Activated CD8-positive, alpha-beta memory T cell treated with anti-CD3 and anti-CD28 coated beads for 48 hours (primary cell): Measurements from ENCODE around the gene IGF1R.

Experiments used
- DNase-seq, 3 experiments: peaks; one replicate each; pipeline ENCODE4 v3.0.0-alpha.2; 2020; ENCODE audit warnings: low read depth in 2 of 3, low spot score in 2 of 3

Gene IGF1R

DNA sequence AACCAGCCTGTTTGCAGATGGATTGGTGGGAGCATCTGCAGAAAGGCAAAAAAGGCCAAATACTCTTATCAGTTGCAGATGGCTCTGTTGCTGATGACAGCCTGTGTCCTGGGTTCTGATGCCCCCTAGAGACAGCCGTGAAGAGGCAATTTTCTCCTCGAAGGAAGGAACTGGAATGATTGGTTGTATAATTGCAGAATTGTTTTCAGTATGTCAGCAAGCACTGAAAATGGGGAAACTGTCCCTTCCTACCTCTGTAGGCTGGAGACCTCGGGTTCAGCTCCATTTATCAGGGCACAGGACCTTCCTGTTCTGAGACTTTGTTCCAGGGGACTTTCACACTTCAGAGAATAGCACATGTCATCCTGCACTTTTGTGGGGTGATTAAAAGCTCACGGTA is 256.2 kb downstream of the IGF1R start:
- DNase-seq = no peak

DNA sequence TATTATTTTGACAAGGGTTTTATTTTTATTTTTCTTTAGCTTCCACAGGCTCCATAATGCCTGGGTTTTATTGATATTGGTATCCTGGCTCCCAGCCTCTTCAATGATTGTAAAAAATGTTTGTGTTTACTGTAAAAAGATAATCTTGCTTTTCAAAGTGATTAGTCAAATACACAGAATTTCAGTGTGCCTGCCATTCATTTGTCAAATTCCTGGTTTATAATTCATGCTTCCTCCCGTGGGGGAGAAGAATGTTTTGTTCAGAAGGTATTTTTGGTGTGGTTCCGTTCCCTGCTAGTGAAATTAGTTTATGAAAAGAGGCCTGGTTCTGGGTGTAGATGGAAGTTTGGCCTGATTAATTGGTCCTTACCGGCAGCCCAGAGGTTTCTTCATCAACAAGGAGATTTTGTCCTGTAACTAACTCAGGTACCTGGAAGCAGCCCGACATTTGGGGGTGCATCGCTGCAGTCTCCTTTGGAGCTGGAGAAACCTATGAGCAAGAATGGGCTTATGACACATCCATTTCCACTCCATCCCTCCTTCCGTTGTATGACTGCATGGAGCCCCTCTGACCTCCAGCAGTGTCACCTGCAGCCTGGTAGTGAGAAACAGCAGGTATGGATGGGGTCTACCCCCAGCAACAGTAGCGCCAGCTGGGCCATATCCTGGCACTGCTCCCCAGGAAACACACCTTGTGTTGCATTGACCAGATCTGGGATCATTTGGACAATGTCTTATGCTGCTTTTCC is 257.8 kb downstream of the IGF1R start:
- DNase-seq = no peak

DNA sequence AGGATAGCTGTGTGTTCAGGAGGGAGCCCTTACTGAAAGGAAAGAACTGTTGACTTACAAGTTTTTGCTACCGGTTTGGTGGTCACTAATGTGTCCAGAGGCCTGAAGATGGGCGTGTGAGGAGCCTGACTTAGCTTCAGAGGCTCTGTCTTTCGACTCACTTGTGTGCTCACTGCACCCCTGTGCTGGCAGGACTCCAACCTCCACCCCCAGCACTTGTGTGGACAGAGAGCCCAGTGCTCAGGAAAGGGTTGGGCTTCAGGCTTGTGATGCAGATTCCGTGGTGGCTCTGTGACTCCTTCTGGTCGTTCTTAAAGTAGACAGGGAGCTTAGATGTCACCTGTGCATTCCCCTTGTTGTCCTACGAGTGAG is 258.4 kb downstream of the IGF1R start:
- no peak for DNase-seq

DNA sequence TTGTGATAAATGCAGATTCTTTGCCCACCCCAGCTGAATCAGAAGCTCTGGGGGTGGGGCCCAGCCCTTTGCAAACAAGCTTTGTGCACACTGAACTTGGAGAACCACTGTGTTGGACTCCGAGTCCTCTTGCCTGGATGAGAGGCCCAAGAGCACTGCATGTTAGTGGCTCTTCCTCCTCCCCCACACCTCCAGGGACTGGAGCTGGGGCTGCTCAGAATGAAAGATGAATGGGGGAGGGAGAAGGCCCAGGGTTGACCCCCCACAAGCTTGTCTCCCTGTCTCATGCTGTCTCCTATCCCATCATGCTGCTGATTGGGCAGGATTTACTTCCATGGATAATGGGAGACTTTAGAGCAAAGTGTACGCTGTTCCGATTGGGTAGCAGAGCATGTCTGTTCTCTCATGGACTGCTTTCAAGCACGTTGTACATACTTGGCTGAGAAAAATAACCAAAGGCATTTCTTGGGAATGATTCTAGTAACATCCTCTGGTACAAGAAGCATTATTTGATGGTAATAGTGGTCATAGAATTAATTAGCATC is 259.7 kb downstream of the IGF1R start:
- DNase-seq = no peak

DNA sequence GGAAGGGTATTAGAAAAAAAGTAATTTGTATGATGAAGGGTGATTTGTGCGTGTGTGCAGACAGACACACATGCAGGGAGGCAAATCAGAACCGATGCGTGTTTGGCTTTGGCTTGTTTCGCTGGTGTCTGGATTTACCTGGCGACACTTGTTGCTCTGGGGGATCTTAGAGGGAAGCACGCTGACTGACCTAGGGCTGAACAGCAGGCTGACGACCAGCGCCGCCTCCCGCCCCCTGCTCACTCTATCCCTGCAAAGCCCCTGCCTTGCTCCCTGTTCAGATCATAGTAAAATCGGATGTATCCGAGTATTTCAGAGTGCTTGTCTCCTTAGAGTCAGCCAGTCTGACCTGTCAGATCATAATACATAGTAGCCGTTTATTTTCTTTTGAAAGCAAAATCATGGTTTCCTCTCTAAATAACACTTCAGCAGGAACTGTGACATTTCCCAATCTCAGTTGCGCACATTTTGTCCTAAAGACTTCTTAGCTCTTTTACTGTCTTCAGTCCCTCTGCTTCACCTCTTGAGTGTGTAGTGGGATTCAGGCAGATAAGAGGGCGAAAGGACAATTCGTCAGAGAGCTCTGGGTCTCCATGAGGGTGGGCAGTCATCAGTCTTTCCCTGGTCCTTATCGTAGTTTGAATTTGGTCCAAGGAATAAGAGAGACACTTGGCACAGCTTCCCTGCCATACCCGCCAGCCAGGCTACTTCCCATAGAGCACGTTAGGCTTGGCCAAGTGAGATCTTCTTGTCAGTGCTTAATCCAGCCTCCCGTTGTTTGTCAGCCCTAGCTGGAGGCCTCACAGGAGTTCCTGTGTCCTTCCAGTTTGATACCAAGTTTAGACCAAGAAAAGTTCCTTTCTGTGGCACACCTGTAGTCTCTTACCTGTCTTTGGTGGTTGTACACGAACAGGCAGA is 261.9 kb downstream of the IGF1R start:
- no peak for DNase-seq

DNA sequence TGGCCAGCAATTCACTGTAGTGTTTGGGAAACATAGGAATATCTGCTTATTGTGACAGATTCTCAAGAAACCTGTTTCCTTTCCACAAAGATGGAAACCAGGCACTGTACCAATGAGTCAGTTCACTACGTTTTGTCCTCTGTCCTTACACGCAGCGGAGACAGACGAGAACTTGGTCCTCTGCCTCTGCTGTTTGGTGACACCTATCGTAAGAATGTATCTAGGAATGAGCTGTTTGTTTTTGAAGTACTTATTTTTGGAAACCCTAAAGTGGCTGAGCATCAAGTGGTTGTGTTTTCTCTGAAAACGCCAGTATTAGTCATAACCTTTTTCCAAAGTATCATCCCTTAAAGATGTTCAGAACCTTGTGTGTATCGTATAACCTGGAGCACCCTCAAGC is 266.3 kb downstream of the IGF1R start:
- DNase-seq = no peak

DNA sequence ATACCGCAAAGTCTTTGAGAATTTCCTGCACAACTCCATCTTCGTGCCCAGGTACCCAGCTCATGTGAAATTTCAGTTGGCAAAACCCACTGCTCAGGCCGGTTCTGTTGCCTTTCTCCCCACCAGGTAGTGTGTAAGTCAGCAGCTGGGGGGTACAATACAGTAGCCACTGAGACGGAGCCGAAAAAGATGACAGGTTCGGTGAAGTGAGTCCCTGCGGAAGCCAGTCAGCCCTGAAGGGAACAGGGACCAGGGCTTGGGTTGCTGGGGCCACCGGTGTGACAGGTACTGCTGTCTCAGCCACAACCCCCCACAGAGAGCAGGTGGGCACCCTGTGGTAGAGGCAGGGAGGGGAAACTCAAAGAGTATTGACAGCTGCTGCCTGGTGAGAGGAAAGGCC is 268.5 kb downstream of the IGF1R start:
- no peak for DNase-seq

DNA sequence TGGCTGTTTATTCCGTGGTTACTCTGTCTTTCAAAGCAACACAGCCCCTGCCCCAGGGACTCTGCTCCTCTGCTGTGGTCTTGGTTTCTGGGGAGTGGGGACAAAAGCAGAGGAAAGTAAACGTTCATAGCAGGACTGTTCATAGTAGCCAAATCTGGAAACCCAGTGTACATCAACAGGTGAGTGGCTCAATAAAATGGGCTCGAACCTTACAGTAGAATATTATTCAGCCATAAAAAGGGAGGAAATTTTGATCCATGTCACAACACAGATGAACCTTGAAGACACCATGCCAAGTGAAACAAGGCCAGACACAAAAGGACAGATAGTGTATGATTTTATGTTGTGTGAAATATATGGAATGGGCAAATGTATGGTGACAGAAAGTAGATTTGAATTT is 269.1 kb downstream of the IGF1R start:
- no peak for DNase-seq

DNA sequence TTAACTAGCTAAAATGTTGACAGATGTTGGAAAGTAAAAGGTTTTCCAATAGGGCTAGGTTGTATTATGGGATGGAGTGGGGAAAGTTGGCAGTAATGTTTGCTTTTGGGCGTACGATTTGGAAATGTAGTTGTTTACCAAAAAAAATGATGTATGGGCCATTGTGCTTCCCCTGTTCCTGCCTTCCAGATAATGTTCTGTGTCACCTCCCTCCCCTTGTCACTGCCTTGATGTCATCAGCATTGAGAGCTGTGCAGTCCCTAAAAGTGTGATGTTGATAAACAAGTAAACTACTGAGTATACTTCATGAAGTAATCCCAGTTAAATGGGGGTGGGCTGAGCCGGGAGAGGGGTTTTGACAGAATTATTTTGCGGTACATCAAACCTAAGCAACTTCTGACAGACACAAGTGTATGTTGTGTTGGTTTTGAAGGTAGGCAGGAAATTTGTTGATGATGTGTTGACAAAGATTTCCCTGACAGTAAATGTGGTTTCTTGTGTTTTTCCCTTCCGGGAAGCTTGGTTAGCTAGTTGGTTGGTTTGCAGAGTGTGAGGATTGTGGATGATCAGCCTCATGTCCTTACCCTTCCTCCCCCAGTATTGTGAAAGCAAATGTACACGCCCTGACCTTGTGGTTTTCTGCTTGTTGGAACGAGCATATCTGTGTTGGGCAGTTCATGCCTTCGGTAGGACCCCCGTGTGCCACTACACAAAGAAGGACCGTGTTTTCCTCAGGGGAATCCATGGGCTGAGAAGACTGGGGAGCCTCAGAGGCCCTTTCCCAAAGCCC is 271.9 kb downstream of the IGF1R start:
- no peak for DNase-seq

DNA sequence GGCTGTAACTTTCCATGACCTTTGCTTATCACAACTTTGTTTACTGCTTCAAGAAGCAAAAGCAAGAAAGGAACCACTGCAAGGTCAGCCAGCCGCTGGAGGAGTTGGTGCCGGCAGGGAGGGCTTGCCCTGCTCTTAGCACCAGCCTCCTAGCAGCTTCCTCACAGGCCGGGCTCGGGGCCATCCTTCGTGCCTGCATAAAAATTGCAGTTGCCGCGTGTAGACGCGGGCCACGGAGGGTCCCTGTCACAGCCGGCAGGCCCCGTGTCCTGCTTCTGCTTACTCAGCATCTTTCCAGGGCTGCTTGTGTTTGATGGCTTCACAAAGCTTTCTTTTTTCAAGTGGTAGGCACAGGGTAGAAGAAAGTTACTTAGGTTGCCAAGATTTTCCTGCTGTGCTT is 274.8 kb downstream of the IGF1R start:
- no peak for DNase-seq

DNA sequence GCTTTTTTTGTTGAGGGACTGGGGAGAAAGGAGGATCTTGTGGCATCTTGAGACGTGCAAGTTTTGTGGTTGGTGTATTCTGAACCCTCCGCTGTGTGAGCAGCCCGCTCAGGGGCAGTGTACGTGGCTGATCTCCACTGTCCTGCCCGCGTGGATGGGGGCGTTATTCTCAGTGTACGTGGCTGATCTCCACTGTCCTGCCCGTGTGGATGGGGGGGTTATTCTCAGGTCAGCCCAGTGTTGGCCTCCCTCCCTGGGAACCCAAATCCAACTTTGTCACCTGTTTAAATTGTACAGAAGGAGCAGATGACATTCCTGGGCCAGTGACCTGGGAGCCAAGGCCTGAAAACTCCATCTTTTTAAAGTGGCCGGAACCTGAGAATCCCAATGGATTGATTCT is 275.2 kb downstream of the IGF1R start:
- no peak for DNase-seq

DNA sequence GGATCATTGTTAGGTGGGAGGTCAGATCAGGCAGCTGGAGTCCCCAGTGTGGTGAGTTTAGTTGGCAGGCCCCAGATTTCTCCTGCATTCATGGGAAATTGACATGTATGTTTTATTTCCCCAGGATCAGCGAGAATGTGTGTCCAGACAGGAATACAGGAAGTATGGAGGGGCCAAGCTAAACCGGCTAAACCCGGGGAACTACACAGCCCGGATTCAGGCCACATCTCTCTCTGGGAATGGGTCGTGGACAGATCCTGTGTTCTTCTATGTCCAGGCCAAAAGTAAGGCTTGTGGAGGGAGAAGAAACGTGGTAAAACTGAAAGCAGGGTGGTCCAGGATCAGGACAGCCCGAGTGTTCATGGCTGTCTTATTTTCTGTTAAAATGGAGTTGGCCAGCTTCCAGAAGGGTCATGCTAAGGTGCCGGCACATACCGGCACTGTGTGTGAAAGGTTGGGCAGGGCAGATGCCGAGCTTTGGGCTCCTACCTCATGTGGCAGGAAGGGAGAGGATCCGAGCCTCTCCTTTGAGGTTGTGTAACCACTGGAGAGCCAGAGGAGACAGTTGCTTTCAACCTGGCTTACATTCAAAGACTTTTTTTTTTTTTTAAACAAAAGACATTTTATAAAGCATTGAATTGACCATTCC is 276.2 kb downstream of the IGF1R start:
- no peak for DNase-seq

DNA sequence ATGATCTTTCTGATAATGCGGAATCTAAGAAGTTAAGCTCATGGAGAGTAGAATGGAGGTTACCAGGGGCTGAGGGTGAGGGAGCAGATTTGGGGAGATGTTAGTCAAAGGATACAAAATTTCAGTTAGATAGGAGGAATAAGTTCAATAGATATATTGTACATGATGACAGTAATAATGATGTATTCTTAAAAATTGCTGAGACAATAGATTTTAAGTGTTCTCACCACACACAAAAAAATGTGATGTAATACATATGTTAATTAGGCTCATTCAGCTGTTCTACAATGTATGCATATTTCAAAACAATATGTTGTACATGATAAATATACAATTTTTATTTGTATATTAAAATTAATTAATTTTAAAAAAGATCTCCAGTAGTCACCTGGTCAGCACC is 277.9 kb downstream of the IGF1R start:
- no peak for DNase-seq

DNA sequence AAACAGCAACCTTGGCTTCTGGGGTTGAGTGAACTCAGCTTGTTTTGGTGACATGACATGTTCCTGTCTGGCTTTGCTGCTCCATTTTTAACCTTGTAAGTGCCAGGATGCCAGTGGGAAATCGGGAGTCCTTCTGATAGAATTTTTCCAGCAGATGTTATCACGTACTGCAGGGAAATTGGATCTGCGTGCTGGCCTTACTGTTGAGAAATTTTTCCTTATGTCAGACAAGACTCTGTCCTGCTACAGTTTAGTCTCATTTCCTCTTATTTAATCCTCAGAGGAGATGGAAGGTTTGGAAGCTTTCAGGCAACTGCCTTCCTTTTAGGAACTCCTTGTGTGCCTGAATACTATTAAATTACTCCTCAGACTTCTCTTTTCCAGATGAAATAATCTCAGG is 278.7 kb downstream of the IGF1R start:
- no peak for DNase-seq

DNA sequence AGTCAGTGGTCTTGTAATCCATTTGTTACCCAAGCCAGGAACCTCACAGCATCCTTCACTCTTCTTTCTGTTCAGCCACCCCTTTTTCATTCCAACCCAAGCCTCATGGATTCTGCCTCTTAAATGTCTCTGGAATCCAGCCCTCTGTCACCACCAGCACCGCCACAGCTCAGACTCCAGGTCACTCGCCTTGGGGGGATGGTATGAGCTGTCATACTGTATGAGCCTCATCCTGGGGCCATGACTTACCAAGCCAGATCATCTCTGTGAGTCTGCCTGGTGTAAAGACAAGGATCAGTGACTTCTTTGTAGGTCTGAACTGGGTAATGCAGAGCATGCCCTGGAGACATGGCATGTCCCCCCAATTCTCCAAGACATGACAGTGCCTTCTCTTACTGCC is 279.7 kb downstream of the IGF1R start:
- no peak for DNase-seq

DNA sequence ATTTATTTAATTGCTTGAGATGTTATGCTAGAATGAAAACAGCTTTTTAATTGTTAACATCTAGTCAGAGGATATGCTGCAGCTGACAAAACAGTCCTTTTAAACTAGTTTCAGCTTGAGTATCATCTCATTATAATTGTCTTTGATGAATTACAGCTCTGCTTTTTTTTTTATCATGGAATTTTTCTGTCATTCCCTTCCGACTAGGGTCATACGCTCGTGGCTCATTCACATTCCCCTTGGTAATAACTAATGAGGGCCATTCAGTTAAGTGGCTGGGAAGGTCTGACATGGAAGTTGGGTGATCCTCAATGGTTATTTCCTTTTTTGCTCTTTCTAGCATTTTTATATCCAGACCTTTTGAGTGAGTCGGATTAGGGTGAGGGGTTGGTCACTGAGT is 282.2 kb downstream of the IGF1R start:
- no peak for DNase-seq

DNA sequence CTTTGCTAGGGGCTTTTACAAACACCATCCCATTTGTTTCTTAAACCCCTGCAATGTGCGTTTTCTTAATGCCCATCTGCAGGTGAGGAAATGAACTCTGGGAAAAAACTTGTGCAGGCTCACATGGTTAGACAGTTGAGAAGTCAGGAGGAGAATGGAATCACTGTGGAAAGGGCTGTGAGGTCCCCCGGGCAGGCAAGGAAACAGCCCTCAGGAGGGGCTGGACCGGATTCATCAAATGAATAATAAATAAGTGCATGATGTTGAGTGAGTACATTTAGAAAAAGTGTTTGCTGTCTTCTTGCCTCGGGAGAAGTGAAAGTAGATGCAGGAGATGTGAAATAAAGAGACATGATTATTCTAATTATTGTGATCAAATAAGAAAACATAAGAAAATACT is 282.7 kb downstream of the IGF1R start:
- no peak for DNase-seq

DNA sequence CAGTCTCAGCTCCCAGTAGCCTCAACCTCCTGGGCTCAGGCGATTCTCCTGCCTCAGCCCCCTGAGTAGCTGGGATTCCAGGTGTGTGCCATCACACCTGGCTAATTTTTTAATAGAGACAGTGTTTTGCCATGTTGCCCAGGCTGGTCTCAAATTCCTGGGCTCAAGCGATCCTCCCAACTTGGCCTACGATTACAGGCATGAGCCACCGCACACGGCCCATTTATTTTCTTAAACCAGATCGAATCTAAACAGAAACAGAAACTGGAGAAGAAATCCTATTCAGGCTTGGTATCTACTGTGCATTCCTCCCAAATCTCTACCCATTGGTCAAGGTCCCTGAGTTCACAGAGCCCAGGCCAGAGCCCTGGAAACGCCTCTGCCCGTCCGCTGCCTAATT is 285.1 kb downstream of the IGF1R start:
- no peak for DNase-seq

DNA sequence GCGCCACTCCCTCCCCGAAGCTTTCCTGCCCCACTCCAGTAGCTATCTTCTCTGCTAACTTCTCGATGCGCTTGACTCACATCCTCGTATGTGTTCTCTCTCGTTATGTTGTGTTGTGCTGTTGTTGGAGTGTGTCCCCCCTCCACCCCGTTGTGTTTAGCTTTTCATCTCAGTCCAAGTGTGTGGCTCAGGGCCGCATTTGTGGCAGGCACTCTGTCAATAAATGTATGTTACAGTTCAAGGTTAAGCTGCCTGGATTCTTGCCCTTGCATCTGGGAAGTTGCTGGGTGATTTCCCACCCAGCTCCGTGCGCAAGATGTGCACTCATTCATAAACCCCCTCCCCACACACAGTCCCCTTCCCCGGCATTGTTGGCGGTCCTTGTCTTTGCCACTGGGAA is 287.4 kb downstream of the IGF1R start:
- no peak for DNase-seq

DNA sequence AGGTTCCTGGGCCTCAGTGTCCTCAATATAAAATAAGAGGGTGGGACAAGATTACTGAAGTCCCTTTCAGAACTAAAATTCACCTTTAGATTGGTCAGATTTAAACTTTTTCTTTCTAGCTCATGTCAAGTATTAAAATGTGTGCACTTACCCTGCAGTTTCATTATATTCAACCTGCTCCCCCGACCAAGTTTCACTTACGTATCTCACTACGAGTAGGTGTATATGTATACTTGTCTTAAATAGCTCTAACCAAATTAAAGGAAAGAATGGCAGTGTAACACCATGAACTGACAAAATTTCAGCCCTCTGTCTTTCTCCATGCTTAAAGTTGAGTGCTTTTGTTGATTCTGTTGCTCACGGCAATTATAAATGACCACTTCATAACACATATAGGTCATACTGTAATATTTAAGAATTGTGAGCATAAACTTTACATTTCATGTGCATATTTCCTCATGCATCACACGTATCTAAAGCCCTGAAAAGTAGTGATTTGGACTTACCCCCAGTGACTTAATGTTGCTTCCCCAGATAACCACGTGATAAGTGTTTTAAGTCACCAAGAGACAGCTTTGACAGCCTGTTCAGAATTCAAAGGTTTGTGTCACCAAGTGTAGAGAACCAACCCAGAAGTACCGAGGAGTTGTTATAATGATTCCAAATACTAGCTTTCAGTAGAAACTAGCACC is 289.2 kb downstream of the IGF1R start:
- no peak for DNase-seq

DNA sequence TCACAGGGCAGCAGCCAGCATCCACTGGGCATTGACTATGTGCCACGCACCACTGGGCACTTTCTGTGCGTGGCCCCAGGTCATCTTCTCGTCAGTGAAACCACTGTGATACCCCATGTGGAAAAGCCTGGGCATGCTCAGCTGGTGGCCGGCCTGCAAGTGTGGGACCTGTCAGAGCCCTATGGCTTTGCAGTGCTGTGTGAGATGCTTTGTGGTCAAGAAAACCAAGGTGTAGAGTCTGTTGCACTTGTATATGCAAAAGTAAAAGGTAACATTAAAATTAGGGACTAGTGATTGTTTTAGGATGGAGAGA is 289.7 kb downstream of the IGF1R start:
- DNase-seq = no peak
